Measurements from ENCODE around the gene ZNF804A. TPM values are rescaled to one million over a fixed set of nuclear protein-coding genes. Genes with fewer than 3 reads are reported as not detected.

The ZNF804A gene
- total and polyA plus RNA-seq, 2 of the 4 experiments (the other 2 are of a cell fraction), result 2.2 to 2.7 TPM

DNA sequence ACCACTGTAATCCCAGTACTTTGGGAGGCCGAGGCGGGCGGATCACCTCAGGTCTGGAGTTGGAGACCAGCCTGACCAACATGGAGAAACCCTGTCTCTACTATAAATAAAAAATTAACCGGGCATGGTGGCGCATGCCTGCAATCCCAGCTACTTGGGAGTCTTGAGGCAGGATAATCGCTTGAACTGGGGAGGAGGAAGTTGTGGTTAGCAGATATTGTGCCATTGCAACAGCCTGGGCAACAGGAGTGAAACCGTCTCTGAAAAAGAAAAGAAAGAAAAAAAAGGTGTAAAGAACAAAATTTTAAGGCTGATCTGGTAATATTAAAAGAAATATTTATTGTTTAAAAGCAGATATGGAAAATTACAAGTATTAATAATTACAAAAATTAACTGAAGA is 29.7 kb downstream of the ZNF804A start:
- dilution Hi-C loops (cut with HindIII; ENCODE audit: low sequenced_read_pairs, unreplicated experiment) (no loop called here), intact Hi-C loops (cut with micrococcal nuclease) (no loop called here), in situ Hi-C loops (cut with MboI; ENCODE audit: low sequenced_read_pairs) (loop anchor here (25.0 kb wide), 1 partner anchor 1109 kb away; the partner anchor contains the start of gene FSIP2)
- Histone ChIP-seq H2AK9ac (replicated peaks; ENCODE audit: low read depth, low read length, poor library complexity) (no peak overlapping the region), H3K4ac (ENCODE audit: low read depth, low read length) (no peak overlapping the region), H3K9me1 (ENCODE audit: insufficient read depth, low read length) (no peaks in the 10 kb centered on the region), H3K79me1 (ENCODE audit: low read depth in 1 of 2, low read length in 2 of 2) (peaks cover 0 to 3% of the 10 kb centered on the region in 2 experiments; a peak in 1 of 4 replicates), H4K8ac (ENCODE audit: low read depth in 2 of 2, low read length in 2 of 2) (no peak overlapping the region), H3K36me3 (ENCODE audit: control insufficient read depth, insufficient read depth, low read length) (no peaks in the 10 kb centered on the region), H3K27me3 (ENCODE audit: control insufficient read depth, insufficient read depth, low read length) (no peaks in the 10 kb centered on the region), H3K4me2 (ENCODE audit: low read depth, low read length) (no peak overlapping the region), H4K91ac (ENCODE audit: insufficient read depth, low read depth, low read length) (no peak overlapping the region), H3K4me3 (ENCODE audit: insufficient read depth, low read depth, low read length) (no peak overlapping the region), H3K9me3 (ENCODE audit: control insufficient read depth, insufficient read depth, low read length) (no peaks in the 10 kb centered on the region), H3K18ac (ENCODE audit: low read depth, low read length) (no peak overlapping the region), H3K23ac (ENCODE audit: low read depth, low read length) (no peak overlapping the region), H2BK15ac (ENCODE audit: low read depth, low read length) (no peak overlapping the region), H2BK120ac (ENCODE audit: low read depth, low read length) (no peak overlapping the region), H2BK20ac (ENCODE audit: low read depth, low read length) (no peak overlapping the region), H3K27ac (ENCODE audit: insufficient read depth, low read length) (no peak overlapping the region), H4K5ac (ENCODE audit: low read depth, low read length) (no peak overlapping the region), H3K4me1 (ENCODE audit: control insufficient read depth, insufficient read depth, low read length) (no peaks in the 10 kb centered on the region), H2BK5ac (ENCODE audit: low read depth, low read length, poor library complexity, severe bottlenecking) (no peak overlapping the region), H3K9ac (ENCODE audit: low read depth, low read length) (no peak overlapping the region), H3K14ac (replicated peaks; ENCODE audit: low read depth, low read length) (no peak overlapping the region), H2AFZ (replicated peaks; ENCODE audit: low read length, poor library complexity) (no peak overlapping the region), H4K20me1 (ENCODE audit: insufficient read depth, low read length) (no peaks in the 10 kb centered on the region), H3K56ac (ENCODE audit: extremely low read depth, insufficient read depth, low read length) (no peak overlapping the region), H2AK5ac (ENCODE audit: low read depth, low read length) (no peak overlapping the region)
- DNase-seq (no peak), ATAC-seq (ENCODE audit: low read depth) (no peak)
- CTCF ChIA-PET, result no interaction called here
- WGBS, 2 experiments (ENCODE audit: extremely low coverage in 2 of 2, insufficient read length in 1 of 2), result no CpG with 5 or more reads among the region's 7 CpGs
- POLR2A ChIA-PET (ENCODE audit: unreplicated experiment), result no interaction called here
- TF ChIP-seq MAZ (IDR thresholded peaks at IDR 0.05; ENCODE audit: borderline replicate concordance, low read depth, low read length), result no peak
- no peak for TF ChIP-seq MXI1 (IDR thresholded peaks at IDR 0.05; ENCODE audit: borderline replicate concordance, low read depth, low read length)
- TF ChIP-seq RAD21 (IDR thresholded peaks at IDR 0.05; ENCODE audit: low read length), result no peak
- no peak for TF ChIP-seq SMC3 (IDR thresholded peaks at IDR 0.05; ENCODE audit: low read depth, low read length)
- no peak for TF ChIP-seq CEBPB (IDR thresholded peaks at IDR 0.05; ENCODE audit: low read depth, low read length)
- no TSS peak for BruUV-seq (replicated peaks)
